GM23338 (cell line): Measurements from ENCODE around the gene IKBIP.

ENCODE experiments used
- CREB1 ChIP-seq: fragments of 250-450 bp; sonication (Bioruptor Pico); IDR thresholded peaks from 2 replicates; pipeline ENCODE4 v1.5.0; 2020; ENCODE audit warnings: low read depth, mild to moderate bottlenecking, moderate library complexity
- EZH2 ChIP-seq: fragments of 200-600 bp; sonication (generic); IDR thresholded peaks from one replicate; pipeline ENCODE4 v1.8.0; 2017; ENCODE audit warnings: antibody characterized with exemption, mild to moderate bottlenecking, low read depth; ENCODE audit not compliant: unreplicated experiment
- EZH2phosphoT487 ChIP-seq: fragments of 200-600 bp; sonication (generic); IDR thresholded peaks from one replicate; pipeline ENCODE4 v1.8.1; 2018; ENCODE audit warnings: antibody characterized with exemption; ENCODE audit not compliant: unreplicated experiment
- JUNB ChIP-seq: IDR thresholded peaks from one replicate; pipeline ENCODE4 v1.6.1; 2016; ENCODE audit warnings: antibody characterized with exemption; ENCODE audit not compliant: unreplicated experiment
- NANOG ChIP-seq: IDR thresholded peaks from 2 replicates; pipeline ENCODE4 v1.6.1; 2016; ENCODE audit warnings: antibody characterized with exemption, borderline replicate concordance
- POLR2AphosphoS5 ChIP-seq: IDR thresholded peaks from 2 replicates; pipeline ENCODE4 v1.6.1; 2016; ENCODE audit warnings: antibody characterized with exemption, low read depth
- ZNF114 ChIP-seq: fragments of 250-450 bp; sonication (Bioruptor Pico); IDR thresholded peaks from 2 replicates; pipeline ENCODE4 v1.5.0; 2020; ENCODE audit warnings: mild to moderate bottlenecking, moderate library complexity
- ZNF331 ChIP-seq: fragments of 250-450 bp; sonication (Bioruptor Pico); IDR thresholded peaks from 2 replicates; pipeline ENCODE4 v1.5.0; 2020; ENCODE audit warnings: low read depth, mild to moderate bottlenecking, moderate library complexity
- TF ChIP-seq, protein P1 (sequence below), 2 experiments: fragments of 200-600 bp in 1 of 2; sonication (generic) in 1 of 2; conservative IDR thresholded peaks; 2 replicates each; pipeline versions ENCODE4 v1.5.1 to v1.6.1; 2016 to 2017; ENCODE audit warnings: antibody characterized with exemption in 2 of 2, low read depth in 2 of 2, mild to moderate bottlenecking in 2 of 2, moderate library complexity in 1 of 2
- TF ChIP-seq, protein P2 (sequence below): IDR thresholded peaks from one replicate; pipeline ENCODE4 v1.6.1; 2018; ENCODE audit warnings: antibody characterized with exemption; ENCODE audit not compliant: unreplicated experiment
- TF ChIP-seq, protein P3 (sequence below): fragments of 250-450 bp; sonication (Bioruptor Pico); IDR thresholded peaks from 2 replicates; pipeline ENCODE4 v1.5.0; 2020; ENCODE audit warnings: mild to moderate bottlenecking, moderate library complexity

DNA sequence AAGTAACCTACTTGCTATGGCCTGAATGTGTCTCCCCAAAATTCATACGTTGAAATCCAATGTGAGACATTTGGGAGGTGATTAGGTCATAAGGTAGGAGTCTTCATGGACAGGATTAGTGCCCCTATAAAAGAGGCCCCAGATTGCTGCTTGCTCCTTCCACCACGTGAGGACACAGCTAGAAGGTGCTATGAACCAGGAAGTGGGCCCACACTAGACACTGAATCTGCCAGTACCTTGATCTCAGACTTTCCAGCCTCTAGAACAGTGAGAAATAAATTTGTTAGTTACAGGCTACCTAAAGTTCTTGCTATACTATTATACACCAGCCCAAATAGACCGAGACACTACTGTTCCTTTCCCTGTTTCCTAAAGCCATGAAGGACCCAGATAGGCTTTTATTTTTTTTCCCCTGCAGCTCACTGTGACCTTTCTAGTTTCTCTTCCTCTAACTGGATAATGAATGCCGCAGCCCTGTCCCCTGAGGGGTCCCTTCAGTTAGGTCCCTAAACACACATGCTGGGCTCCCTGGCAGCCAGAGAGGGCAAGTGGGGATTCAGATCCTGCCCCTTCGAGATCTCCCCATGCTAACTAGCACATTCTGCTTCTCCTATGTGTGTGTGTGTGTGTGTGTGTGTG is 31.8 kb downstream of the IKBIP start:
- no peak for TF ChIP-seq POLR2AphosphoS5
- TF ChIP-seq, protein P1, sequence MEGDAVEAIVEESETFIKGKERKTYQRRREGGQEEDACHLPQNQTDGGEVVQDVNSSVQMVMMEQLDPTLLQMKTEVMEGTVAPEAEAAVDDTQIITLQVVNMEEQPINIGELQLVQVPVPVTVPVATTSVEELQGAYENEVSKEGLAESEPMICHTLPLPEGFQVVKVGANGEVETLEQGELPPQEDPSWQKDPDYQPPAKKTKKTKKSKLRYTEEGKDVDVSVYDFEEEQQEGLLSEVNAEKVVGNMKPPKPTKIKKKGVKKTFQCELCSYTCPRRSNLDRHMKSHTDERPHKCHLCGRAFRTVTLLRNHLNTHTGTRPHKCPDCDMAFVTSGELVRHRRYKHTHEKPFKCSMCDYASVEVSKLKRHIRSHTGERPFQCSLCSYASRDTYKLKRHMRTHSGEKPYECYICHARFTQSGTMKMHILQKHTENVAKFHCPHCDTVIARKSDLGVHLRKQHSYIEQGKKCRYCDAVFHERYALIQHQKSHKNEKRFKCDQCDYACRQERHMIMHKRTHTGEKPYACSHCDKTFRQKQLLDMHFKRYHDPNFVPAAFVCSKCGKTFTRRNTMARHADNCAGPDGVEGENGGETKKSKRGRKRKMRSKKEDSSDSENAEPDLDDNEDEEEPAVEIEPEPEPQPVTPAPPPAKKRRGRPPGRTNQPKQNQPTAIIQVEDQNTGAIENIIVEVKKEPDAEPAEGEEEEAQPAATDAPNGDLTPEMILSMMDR (conservative IDR thresholded peaks at IDR 0.05; ENCODE audit: low read depth in 2 of 2), result no peak
- no peak for TF ChIP-seq EZH2phosphoT487
- TF ChIP-seq JUNB, result no peak
- TF ChIP-seq EZH2, result no peak
- no peak for TF ChIP-seq NANOG
- no peak for TF ChIP-seq ZNF331 (CRISPR knock-in tag)
- TF ChIP-seq, protein P2, sequence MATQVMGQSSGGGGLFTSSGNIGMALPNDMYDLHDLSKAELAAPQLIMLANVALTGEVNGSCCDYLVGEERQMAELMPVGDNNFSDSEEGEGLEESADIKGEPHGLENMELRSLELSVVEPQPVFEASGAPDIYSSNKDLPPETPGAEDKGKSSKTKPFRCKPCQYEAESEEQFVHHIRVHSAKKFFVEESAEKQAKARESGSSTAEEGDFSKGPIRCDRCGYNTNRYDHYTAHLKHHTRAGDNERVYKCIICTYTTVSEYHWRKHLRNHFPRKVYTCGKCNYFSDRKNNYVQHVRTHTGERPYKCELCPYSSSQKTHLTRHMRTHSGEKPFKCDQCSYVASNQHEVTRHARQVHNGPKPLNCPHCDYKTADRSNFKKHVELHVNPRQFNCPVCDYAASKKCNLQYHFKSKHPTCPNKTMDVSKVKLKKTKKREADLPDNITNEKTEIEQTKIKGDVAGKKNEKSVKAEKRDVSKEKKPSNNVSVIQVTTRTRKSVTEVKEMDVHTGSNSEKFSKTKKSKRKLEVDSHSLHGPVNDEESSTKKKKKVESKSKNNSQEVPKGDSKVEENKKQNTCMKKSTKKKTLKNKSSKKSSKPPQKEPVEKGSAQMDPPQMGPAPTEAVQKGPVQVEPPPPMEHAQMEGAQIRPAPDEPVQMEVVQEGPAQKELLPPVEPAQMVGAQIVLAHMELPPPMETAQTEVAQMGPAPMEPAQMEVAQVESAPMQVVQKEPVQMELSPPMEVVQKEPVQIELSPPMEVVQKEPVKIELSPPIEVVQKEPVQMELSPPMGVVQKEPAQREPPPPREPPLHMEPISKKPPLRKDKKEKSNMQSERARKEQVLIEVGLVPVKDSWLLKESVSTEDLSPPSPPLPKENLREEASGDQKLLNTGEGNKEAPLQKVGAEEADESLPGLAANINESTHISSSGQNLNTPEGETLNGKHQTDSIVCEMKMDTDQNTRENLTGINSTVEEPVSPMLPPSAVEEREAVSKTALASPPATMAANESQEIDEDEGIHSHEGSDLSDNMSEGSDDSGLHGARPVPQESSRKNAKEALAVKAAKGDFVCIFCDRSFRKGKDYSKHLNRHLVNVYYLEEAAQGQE, result no peak
- no peak for TF ChIP-seq ZNF114
- TF ChIP-seq, protein P3, sequence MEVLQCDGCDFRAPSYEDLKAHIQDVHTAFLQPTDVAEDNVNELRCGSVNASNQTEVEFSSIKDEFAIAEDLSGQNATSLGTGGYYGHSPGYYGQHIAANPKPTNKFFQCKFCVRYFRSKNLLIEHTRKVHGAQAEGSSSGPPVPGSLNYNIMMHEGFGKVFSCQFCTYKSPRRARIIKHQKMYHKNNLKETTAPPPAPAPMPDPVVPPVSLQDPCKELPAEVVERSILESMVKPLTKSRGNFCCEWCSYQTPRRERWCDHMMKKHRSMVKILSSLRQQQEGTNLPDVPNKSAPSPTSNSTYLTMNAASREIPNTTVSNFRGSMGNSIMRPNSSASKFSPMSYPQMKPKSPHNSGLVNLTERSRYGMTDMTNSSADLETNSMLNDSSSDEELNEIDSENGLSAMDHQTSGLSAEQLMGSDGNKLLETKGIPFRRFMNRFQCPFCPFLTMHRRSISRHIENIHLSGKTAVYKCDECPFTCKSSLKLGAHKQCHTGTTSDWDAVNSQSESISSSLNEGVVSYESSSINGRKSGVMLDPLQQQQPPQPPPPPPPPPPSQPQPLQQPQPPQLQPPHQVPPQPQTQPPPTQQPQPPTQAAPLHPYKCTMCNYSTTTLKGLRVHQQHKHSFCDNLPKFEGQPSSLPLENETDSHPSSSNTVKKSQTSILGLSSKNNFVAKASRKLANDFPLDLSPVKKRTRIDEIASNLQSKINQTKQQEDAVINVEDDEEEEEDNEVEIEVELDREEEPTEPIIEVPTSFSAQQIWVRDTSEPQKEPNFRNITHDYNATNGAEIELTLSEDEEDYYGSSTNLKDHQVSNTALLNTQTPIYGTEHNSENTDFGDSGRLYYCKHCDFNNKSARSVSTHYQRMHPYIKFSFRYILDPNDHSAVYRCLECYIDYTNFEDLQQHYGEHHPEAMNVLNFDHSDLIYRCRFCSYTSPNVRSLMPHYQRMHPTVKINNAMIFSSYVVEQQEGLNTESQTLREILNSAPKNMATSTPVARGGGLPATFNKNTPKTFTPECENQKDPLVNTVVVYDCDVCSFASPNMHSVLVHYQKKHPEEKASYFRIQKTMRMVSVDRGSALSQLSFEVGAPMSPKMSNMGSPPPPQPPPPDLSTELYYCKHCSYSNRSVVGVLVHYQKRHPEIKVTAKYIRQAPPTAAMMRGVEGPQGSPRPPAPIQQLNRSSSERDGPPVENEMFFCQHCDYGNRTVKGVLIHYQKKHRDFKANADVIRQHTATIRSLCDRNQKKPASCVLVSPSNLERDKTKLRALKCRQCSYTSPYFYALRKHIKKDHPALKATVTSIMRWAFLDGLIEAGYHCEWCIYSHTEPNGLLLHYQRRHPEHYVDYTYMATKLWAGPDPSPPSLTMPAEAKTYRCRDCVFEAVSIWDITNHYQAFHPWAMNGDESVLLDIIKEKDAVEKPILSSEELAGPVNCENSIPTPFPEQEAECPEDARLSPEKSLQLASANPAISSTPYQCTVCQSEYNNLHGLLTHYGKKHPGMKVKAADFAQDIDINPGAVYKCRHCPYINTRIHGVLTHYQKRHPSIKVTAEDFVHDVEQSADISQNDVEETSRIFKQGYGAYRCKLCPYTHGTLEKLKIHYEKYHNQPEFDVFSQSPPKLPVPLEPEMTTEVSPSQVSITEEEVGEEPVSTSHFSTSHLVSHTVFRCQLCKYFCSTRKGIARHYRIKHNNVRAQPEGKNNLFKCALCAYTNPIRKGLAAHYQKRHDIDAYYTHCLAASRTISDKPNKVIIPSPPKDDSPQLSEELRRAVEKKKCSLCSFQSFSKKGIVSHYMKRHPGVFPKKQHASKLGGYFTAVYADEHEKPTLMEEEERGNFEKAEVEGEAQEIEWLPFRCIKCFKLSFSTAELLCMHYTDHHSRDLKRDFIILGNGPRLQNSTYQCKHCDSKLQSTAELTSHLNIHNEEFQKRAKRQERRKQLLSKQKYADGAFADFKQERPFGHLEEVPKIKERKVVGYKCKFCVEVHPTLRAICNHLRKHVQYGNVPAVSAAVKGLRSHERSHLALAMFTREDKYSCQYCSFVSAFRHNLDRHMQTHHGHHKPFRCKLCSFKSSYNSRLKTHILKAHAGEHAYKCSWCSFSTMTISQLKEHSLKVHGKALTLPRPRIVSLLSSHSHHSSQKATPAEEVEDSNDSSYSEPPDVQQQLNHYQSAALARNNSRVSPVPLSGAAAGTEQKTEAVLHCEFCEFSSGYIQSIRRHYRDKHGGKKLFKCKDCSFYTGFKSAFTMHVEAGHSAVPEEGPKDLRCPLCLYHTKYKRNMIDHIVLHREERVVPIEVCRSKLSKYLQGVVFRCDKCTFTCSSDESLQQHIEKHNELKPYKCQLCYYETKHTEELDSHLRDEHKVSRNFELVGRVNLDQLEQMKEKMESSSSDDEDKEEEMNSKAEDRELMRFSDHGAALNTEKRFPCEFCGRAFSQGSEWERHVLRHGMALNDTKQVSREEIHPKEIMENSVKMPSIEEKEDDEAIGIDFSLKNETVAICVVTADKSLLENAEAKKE (CRISPR knock-in tag), result no peak
- no peak for TF ChIP-seq CREB1
